GM23338 (cell line): ENCODE results near the gene IL4I1. TPM values are rescaled to one million over a fixed set of nuclear protein-coding genes. Genes with fewer than 3 reads are reported as not detected.

Experiments
- ATAC-seq: fragments of 200-7000 bp; cut with Tn5 transposase; 3 replicates; pipeline ENCODE4 v1.9.1; 2020
- DNase-seq: peaks from one replicate; pipeline ENCODE4 v3.0.0-alpha.2; 2015; ENCODE audit warnings: low spot score
- H2AFZ ChIP-seq: fragments of 200-600 bp; sonication (generic); 2 replicates; pipeline ENCODE4 v1.8.0; 2016; ENCODE audit warnings: antibody characterized with exemption, mild to moderate bottlenecking, moderate library complexity
- H3F3A ChIP-seq: fragments of 200-600 bp; sonication (generic); replicated peaks from 2 replicates; pipeline ENCODE4 v1.8.0; 2017; ENCODE audit warnings: antibody characterized with exemption, mixed run types, low read depth
- H3K27ac ChIP-seq: fragments of 200-600 bp; sonication (generic); 2 replicates; pipeline ENCODE4 v1.6.1; 2016; ENCODE audit warnings: low read depth
- H3K27me3 ChIP-seq: fragments of 200-600 bp; sonication (generic); 2 replicates; pipeline ENCODE4 v1.8.0; 2016; ENCODE audit warnings: mild to moderate bottlenecking, mixed run types, moderate library complexity; ENCODE audit not compliant: insufficient read depth
- H3K36me3 ChIP-seq: fragments of 200-600 bp; sonication (generic); 2 replicates; pipeline ENCODE4 v1.8.0; 2016; ENCODE audit warnings: mild to moderate bottlenecking; ENCODE audit not compliant: insufficient read depth
- H3K4me1 ChIP-seq: fragments of 200-600 bp; sonication (generic); 2 replicates; pipeline ENCODE4 v1.8.0; 2016; ENCODE audit warnings: mild to moderate bottlenecking, moderate library complexity; ENCODE audit not compliant: insufficient read depth
- H3K4me2 ChIP-seq: fragments of 200-600 bp; sonication (generic); 2 replicates; pipeline ENCODE4 v1.7.1; 2017; ENCODE audit warnings: mixed run types
- H3K4me3 ChIP-seq: fragments of 200-600 bp; sonication (generic); 2 replicates; pipeline ENCODE4 v1.6.1; 2016; ENCODE audit warnings: mixed run types
- H3K79me2 ChIP-seq: fragments of 200-600 bp; sonication (generic); replicated peaks from 2 replicates; pipeline ENCODE4 v1.8.0; 2017; ENCODE audit warnings: mild to moderate bottlenecking; ENCODE audit not compliant: insufficient read depth
- H3K9me2 ChIP-seq: fragments of 200-600 bp; sonication (generic); 2 replicates; pipeline ENCODE4 v1.8.0; 2017; ENCODE audit not compliant: insufficient read depth
- H4K20me1 ChIP-seq: fragments of 200-600 bp; sonication (generic); replicated peaks from 2 replicates; pipeline ENCODE4 v1.8.0; 2017; ENCODE audit warnings: mild to moderate bottlenecking; ENCODE audit not compliant: insufficient read depth
- H3K27ac Mint-ChIP-seq: 2 replicates; pipeline ENCODE4 v1.8.0; 2020; ENCODE audit warnings: inconsistent platforms, mild to moderate bottlenecking, moderate library complexity, mixed read lengths
- H3K27me3 Mint-ChIP-seq: 3 replicates; pipeline ENCODE4 v1.8.0; 2022; ENCODE audit warnings: low read depth, mild to moderate bottlenecking, moderate library complexity, mixed read lengths, inconsistent platforms; ENCODE audit not compliant: insufficient read depth, poor library complexity
- H3K36me3 Mint-ChIP-seq: 3 replicates; pipeline ENCODE4 v1.8.0; 2021; ENCODE audit warnings: low read depth, mild to moderate bottlenecking, inconsistent platforms, moderate library complexity, mixed read lengths
- H3K4me1 Mint-ChIP-seq: 3 replicates; pipeline ENCODE4 v1.8.0; 2020; ENCODE audit warnings: mild to moderate bottlenecking, inconsistent platforms, mixed read lengths
- H3K4me3 Mint-ChIP-seq: 3 replicates; pipeline ENCODE4 v1.8.0; 2021; ENCODE audit warnings: moderate library complexity, mild to moderate bottlenecking, inconsistent platforms, mixed read lengths
- H3K9me3 Mint-ChIP-seq: 3 replicates; pipeline ENCODE4 v1.8.0; 2020; ENCODE audit warnings: moderate library complexity, mild to moderate bottlenecking, inconsistent platforms, mixed read lengths
- CREB1 ChIP-seq: fragments of 250-450 bp; sonication (Bioruptor Pico); IDR thresholded peaks from 2 replicates; pipeline ENCODE4 v1.5.0; 2020; ENCODE audit warnings: low read depth, mild to moderate bottlenecking, moderate library complexity
- EZH2 ChIP-seq: fragments of 200-600 bp; sonication (generic); IDR thresholded peaks from one replicate; pipeline ENCODE4 v1.8.0; 2017; ENCODE audit warnings: antibody characterized with exemption, mild to moderate bottlenecking, low read depth; ENCODE audit not compliant: unreplicated experiment
- EZH2phosphoT487 ChIP-seq: fragments of 200-600 bp; sonication (generic); IDR thresholded peaks from one replicate; pipeline ENCODE4 v1.8.1; 2018; ENCODE audit warnings: antibody characterized with exemption; ENCODE audit not compliant: unreplicated experiment
- JUNB ChIP-seq: IDR thresholded peaks from one replicate; pipeline ENCODE4 v1.6.1; 2016; ENCODE audit warnings: antibody characterized with exemption; ENCODE audit not compliant: unreplicated experiment
- NANOG ChIP-seq: IDR thresholded peaks from 2 replicates; pipeline ENCODE4 v1.6.1; 2016; ENCODE audit warnings: antibody characterized with exemption, borderline replicate concordance
- POLR2AphosphoS5 ChIP-seq: IDR thresholded peaks from 2 replicates; pipeline ENCODE4 v1.6.1; 2016; ENCODE audit warnings: antibody characterized with exemption, low read depth
- STAT1 ChIP-seq: IDR thresholded peaks from one replicate; pipeline ENCODE4 v1.6.1; 2016; ENCODE audit warnings: antibody characterized with exemption; ENCODE audit not compliant: unreplicated experiment
- ZNF114 ChIP-seq: fragments of 250-450 bp; sonication (Bioruptor Pico); IDR thresholded peaks from 2 replicates; pipeline ENCODE4 v1.5.0; 2020; ENCODE audit warnings: mild to moderate bottlenecking, moderate library complexity
- ZNF331 ChIP-seq: fragments of 250-450 bp; sonication (Bioruptor Pico); IDR thresholded peaks from 2 replicates; pipeline ENCODE4 v1.5.0; 2020; ENCODE audit warnings: low read depth, mild to moderate bottlenecking, moderate library complexity
- polyA plus RNA-seq: library from polyadenylated mRNA; unstranded; fragments of >200 nt; fragmentation: Nextera tagmentation; extraction: Ambion mirVana; gene quantifications from 2 replicates; pipeline ENCODE4 v1.2.1, GENCODE V29; 2016
- total RNA-seq: library from RNA; depleted of rRNA; stranded (reverse); fragments of >200 nt; shearing (Covaris generic); gene quantifications from 2 replicates; pipeline ENCODE4 v1.2.3, GENCODE V29; 2014
- TF ChIP-seq, protein P1 (sequence below): IDR thresholded peaks from one replicate; pipeline ENCODE4 v1.6.1; 2018; ENCODE audit warnings: antibody characterized with exemption; ENCODE audit not compliant: unreplicated experiment
- TF ChIP-seq, protein P2 (sequence below): fragments of 250-450 bp; sonication (Bioruptor Pico); IDR thresholded peaks from 2 replicates; pipeline ENCODE4 v1.5.0; 2020; ENCODE audit warnings: mild to moderate bottlenecking, moderate library complexity
- TF ChIP-seq, protein P3 (sequence below): IDR thresholded peaks from 2 replicates; pipeline ENCODE4 v1.6.1; 2016; ENCODE audit warnings: antibody characterized with exemption
- TF ChIP-seq, protein P4 (sequence below), 2 experiments: fragments of 200-600 bp in 1 of 2; sonication (generic) in 1 of 2; conservative IDR thresholded peaks; 2 replicates each; pipeline versions ENCODE4 v1.5.1 to v1.6.1; 2016 to 2017; ENCODE audit warnings: antibody characterized with exemption in 2 of 2, low read depth in 2 of 2, mild to moderate bottlenecking in 2 of 2, moderate library complexity in 1 of 2

Gene IL4I1
- total and polyA plus RNA-seq, 2 experiments from 2014 or later, result 0.60 to 0.69 TPM

DNA sequence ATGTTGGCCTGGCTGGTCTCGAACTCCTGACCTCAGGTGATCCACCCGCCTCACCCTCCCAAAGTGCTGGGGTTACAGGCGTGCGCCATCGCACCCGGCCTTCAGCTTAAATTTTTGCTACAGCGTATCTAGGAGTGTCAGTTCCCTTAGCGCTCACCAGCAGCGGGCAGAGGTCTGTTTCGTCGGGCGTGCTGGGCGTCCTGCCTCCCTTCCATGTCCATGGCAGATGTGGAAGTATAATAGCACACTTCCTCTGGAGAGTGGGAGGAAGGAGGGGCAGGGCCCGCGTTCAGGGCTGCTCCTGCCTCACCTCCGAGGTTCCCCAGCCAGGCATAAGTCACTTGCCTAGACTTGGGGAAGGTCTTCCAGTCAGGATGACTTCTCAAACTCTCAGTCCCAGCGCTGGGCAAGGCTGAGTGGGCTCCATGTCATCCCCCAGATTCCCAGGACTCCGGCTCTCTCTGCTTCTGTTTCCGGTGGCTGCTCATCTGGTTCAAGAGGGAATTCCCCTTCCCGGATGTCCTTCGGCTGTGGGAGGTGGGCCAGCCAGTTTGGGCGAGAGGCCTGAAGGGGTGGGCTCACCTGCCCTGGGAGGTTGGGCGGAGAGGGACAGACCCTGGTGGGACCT, 9.5 kb downstream of the IL4I1 start:
- TF ChIP-seq EZH2 (no peak), STAT1 (no peak), POLR2AphosphoS5 (no peak), ZNF114 (CRISPR knock-in tag) (no peak), CREB1 (CRISPR knock-in tag) (no peak), NANOG (no peak), JUNB (no peak), ZNF331 (CRISPR knock-in tag) (no peak), EZH2phosphoT487 (no peak)
- TF ChIP-seq, protein P1, sequence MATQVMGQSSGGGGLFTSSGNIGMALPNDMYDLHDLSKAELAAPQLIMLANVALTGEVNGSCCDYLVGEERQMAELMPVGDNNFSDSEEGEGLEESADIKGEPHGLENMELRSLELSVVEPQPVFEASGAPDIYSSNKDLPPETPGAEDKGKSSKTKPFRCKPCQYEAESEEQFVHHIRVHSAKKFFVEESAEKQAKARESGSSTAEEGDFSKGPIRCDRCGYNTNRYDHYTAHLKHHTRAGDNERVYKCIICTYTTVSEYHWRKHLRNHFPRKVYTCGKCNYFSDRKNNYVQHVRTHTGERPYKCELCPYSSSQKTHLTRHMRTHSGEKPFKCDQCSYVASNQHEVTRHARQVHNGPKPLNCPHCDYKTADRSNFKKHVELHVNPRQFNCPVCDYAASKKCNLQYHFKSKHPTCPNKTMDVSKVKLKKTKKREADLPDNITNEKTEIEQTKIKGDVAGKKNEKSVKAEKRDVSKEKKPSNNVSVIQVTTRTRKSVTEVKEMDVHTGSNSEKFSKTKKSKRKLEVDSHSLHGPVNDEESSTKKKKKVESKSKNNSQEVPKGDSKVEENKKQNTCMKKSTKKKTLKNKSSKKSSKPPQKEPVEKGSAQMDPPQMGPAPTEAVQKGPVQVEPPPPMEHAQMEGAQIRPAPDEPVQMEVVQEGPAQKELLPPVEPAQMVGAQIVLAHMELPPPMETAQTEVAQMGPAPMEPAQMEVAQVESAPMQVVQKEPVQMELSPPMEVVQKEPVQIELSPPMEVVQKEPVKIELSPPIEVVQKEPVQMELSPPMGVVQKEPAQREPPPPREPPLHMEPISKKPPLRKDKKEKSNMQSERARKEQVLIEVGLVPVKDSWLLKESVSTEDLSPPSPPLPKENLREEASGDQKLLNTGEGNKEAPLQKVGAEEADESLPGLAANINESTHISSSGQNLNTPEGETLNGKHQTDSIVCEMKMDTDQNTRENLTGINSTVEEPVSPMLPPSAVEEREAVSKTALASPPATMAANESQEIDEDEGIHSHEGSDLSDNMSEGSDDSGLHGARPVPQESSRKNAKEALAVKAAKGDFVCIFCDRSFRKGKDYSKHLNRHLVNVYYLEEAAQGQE, result no peak
- TF ChIP-seq, protein P2, sequence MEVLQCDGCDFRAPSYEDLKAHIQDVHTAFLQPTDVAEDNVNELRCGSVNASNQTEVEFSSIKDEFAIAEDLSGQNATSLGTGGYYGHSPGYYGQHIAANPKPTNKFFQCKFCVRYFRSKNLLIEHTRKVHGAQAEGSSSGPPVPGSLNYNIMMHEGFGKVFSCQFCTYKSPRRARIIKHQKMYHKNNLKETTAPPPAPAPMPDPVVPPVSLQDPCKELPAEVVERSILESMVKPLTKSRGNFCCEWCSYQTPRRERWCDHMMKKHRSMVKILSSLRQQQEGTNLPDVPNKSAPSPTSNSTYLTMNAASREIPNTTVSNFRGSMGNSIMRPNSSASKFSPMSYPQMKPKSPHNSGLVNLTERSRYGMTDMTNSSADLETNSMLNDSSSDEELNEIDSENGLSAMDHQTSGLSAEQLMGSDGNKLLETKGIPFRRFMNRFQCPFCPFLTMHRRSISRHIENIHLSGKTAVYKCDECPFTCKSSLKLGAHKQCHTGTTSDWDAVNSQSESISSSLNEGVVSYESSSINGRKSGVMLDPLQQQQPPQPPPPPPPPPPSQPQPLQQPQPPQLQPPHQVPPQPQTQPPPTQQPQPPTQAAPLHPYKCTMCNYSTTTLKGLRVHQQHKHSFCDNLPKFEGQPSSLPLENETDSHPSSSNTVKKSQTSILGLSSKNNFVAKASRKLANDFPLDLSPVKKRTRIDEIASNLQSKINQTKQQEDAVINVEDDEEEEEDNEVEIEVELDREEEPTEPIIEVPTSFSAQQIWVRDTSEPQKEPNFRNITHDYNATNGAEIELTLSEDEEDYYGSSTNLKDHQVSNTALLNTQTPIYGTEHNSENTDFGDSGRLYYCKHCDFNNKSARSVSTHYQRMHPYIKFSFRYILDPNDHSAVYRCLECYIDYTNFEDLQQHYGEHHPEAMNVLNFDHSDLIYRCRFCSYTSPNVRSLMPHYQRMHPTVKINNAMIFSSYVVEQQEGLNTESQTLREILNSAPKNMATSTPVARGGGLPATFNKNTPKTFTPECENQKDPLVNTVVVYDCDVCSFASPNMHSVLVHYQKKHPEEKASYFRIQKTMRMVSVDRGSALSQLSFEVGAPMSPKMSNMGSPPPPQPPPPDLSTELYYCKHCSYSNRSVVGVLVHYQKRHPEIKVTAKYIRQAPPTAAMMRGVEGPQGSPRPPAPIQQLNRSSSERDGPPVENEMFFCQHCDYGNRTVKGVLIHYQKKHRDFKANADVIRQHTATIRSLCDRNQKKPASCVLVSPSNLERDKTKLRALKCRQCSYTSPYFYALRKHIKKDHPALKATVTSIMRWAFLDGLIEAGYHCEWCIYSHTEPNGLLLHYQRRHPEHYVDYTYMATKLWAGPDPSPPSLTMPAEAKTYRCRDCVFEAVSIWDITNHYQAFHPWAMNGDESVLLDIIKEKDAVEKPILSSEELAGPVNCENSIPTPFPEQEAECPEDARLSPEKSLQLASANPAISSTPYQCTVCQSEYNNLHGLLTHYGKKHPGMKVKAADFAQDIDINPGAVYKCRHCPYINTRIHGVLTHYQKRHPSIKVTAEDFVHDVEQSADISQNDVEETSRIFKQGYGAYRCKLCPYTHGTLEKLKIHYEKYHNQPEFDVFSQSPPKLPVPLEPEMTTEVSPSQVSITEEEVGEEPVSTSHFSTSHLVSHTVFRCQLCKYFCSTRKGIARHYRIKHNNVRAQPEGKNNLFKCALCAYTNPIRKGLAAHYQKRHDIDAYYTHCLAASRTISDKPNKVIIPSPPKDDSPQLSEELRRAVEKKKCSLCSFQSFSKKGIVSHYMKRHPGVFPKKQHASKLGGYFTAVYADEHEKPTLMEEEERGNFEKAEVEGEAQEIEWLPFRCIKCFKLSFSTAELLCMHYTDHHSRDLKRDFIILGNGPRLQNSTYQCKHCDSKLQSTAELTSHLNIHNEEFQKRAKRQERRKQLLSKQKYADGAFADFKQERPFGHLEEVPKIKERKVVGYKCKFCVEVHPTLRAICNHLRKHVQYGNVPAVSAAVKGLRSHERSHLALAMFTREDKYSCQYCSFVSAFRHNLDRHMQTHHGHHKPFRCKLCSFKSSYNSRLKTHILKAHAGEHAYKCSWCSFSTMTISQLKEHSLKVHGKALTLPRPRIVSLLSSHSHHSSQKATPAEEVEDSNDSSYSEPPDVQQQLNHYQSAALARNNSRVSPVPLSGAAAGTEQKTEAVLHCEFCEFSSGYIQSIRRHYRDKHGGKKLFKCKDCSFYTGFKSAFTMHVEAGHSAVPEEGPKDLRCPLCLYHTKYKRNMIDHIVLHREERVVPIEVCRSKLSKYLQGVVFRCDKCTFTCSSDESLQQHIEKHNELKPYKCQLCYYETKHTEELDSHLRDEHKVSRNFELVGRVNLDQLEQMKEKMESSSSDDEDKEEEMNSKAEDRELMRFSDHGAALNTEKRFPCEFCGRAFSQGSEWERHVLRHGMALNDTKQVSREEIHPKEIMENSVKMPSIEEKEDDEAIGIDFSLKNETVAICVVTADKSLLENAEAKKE (CRISPR knock-in tag), result no peak
- TF ChIP-seq, protein P3, sequence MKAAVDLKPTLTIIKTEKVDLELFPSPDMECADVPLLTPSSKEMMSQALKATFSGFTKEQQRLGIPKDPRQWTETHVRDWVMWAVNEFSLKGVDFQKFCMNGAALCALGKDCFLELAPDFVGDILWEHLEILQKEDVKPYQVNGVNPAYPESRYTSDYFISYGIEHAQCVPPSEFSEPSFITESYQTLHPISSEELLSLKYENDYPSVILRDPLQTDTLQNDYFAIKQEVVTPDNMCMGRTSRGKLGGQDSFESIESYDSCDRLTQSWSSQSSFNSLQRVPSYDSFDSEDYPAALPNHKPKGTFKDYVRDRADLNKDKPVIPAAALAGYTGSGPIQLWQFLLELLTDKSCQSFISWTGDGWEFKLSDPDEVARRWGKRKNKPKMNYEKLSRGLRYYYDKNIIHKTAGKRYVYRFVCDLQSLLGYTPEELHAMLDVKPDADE, result no peak
- TF ChIP-seq, protein P4, sequence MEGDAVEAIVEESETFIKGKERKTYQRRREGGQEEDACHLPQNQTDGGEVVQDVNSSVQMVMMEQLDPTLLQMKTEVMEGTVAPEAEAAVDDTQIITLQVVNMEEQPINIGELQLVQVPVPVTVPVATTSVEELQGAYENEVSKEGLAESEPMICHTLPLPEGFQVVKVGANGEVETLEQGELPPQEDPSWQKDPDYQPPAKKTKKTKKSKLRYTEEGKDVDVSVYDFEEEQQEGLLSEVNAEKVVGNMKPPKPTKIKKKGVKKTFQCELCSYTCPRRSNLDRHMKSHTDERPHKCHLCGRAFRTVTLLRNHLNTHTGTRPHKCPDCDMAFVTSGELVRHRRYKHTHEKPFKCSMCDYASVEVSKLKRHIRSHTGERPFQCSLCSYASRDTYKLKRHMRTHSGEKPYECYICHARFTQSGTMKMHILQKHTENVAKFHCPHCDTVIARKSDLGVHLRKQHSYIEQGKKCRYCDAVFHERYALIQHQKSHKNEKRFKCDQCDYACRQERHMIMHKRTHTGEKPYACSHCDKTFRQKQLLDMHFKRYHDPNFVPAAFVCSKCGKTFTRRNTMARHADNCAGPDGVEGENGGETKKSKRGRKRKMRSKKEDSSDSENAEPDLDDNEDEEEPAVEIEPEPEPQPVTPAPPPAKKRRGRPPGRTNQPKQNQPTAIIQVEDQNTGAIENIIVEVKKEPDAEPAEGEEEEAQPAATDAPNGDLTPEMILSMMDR (conservative IDR thresholded peaks at IDR 0.05; ENCODE audit: low read depth in 2 of 2), result no peak
- H3K27ac ChIP-seq, result no peak overlapping the region
- H3K4me3 ChIP-seq, result no peak overlapping the region
- DNase-seq (no peak), ATAC-seq (no peak)
- no peaks in the 10 kb centered on the region for H3K9me2 ChIP-seq
- no peak overlapping the region for H3K4me2 ChIP-seq
- H4K20me1 ChIP-seq, result no peaks in the 10 kb centered on the region; the same call in 1 of the 2 replicates
- Mint-ChIP-seq H3K27ac (no peak overlapping the region), H3K9me3 (peaks cover 8% of the 10 kb centered on the region), H3K27me3 (peaks cover 21% of the 10 kb centered on the region), H3K4me1 (peaks cover 9% of the 10 kb centered on the region), H3K36me3 (peaks cover 51% of the 10 kb centered on the region), H3K4me3 (no peak overlapping the region)
- H3K79me2 ChIP-seq, result no peaks in the 10 kb centered on the region
- peaks cover 30% of the 10 kb centered on the region; the same call in 1 of the 2 replicates for H3F3A ChIP-seq
- H3K4me1 ChIP-seq, result peaks cover 9% of the 10 kb centered on the region; the same call in 1 of the 2 replicates
- no peak overlapping the region for H2AFZ ChIP-seq
- H3K27me3 ChIP-seq, result 0 out of 2 replicates have a peak, but pooled peaks cover 3% of the 10 kb centered on the region
- H3K36me3 ChIP-seq, result peaks cover 13% of the 10 kb centered on the region
